HepG2 (cell line): ENCODE data around the gene CHST11. TPM values are rescaled to one million over a fixed set of nuclear protein-coding genes. Genes with fewer than 3 reads are reported as not detected.

Experiments
- ATAC-seq: fragments of 200-7000 bp; cut with Tn5 transposase; 3 replicates; pipeline ENCODE4 v1.9.1; 2020; ENCODE audit warnings: mild to moderate bottlenecking, moderate library complexity
- BruUV-seq: library from RNA; stranded (reverse); fragments of 400-500 nt; replicated peaks from 2 replicates; lab custom pipeline; 2021; lab: Mats Ljungman, UMichigan
- CTCF ChIA-PET: fragments of 300-600 bp; formaldehyde crosslinking; extraction: SDS; loops from one replicate; lab custom pipeline; 2021; ENCODE audit warnings: low total read pairs, inconsistent platforms, low intra/inter-chr PET ratio; lab: Yijun Ruan, JAX
- POLR2A ChIA-PET: fragments of 350-600 bp; sonication (Branson Sonifier 250); formaldehyde crosslinking; loops from one replicate; lab custom pipeline; 2020; ENCODE audit warnings: antibody characterized with exemption, inconsistent platforms; lab: Yijun Ruan, JAX
- DNase-seq: peaks from one replicate; pipeline ENCODE4 v3.0.0-alpha.2; 2015; ENCODE audit warnings: low spot score
- FAIRE-seq: peaks from 3 replicates; lab custom pipeline; 2011; peaks lifted over from hg19 to GRCh38; lab: Jason Lieb, UNC
- H2AFZ ChIP-seq: one replicate; pipeline ENCODE4 v1.6.1; 2011; ENCODE audit warnings: low read length, inconsistent platforms
- H3K27ac ChIP-seq: fragments of 300-600 bp; 3 replicates; pipeline ENCODE4 v1.8.0; 2011; ENCODE audit warnings: mixed run types, mild to moderate bottlenecking, mixed read lengths, low read length, inconsistent platforms; ENCODE audit not compliant: insufficient read depth; ENCODE audit errors: extremely low read length
- H3K27me3 ChIP-seq, 2 experiments: fragments of 200-600 bp in 1 of 2; 2 replicates in 1 of 2; 3 replicates in 1 of 2; pipeline versions ENCODE4 v1.6.0 to v1.8.0; 2011; ENCODE audit warnings: low read length in 2 of 2, mild to moderate bottlenecking in 2 of 2, moderate library complexity in 2 of 2, inconsistent platforms in 1 of 2; ENCODE audit not compliant: insufficient read depth in 2 of 2, control insufficient read depth in 1 of 2
- H3K36me3 ChIP-seq, 2 experiments: fragments of 200-600 bp in 1 of 2; replicated peaks in 1 of 2; 2 replicates in 1 of 2; 3 replicates in 1 of 2; pipeline versions ENCODE4 v1.5.1 to v1.8.0; 2011; ENCODE audit warnings: low read length in 2 of 2, inconsistent platforms in 1 of 2; ENCODE audit not compliant: insufficient read depth in 2 of 2, control insufficient read depth in 1 of 2
- H3K4me1 ChIP-seq: 2 replicates; pipeline ENCODE4 v1.5.1; 2012; ENCODE audit warnings: low read length, inconsistent platforms; ENCODE audit not compliant: insufficient read depth
- H3K4me2 ChIP-seq: 2 replicates; pipeline ENCODE4 v1.6.0; 2011; ENCODE audit warnings: low read depth, low read length, inconsistent platforms
- H3K4me3 ChIP-seq, 3 experiments: fragments of 200-600 bp in 1 of 3; sonication (generic), shearing (Covaris generic) in 1 of 3; replicated peaks in 1 of 3; 2 replicates each; pipeline ENCODE4 v1.5.1; 2011 to 2016; ENCODE audit warnings: low read length in 3 of 3, inconsistent platforms in 2 of 3, low read depth in 2 of 3, mild to moderate bottlenecking in 2 of 3, control low read depth in 1 of 3, mixed read lengths in 1 of 3; ENCODE audit not compliant: insufficient read depth in 1 of 3
- H3K79me2 ChIP-seq: one replicate; pipeline ENCODE4 v1.6.1; 2011; ENCODE audit warnings: low read length, inconsistent platforms; ENCODE audit not compliant: insufficient read depth
- H3K9ac ChIP-seq: 2 replicates; pipeline ENCODE4 v1.6.0; 2011; ENCODE audit warnings: mild to moderate bottlenecking, low read depth, low read length, inconsistent platforms; ENCODE audit not compliant: insufficient read depth
- H3K9me3 ChIP-seq: 2 replicates; pipeline ENCODE4 v1.5.1; 2012; ENCODE audit warnings: mild to moderate bottlenecking, low read length
- H4K20me1 ChIP-seq: 2 replicates; pipeline ENCODE4 v1.6.0; 2011; ENCODE audit warnings: inconsistent platforms, mild to moderate bottlenecking, low read length, moderate library complexity; ENCODE audit not compliant: insufficient read depth
- ATF4 ChIP-seq, 2 experiments: fragments of 450-650 bp in 1 of 2; sonication (generic) in 1 of 2; formaldehyde crosslinking; IDR thresholded peaks; 2 replicates each; pipeline versions ENCODE4 v1.5.0 to v1.8.0; 2020 to 2022; ENCODE audit warnings: mild to moderate bottlenecking in 1 of 2, missing genetic modification reagents in 1 of 2
- MTERF4 ChIP-seq: sonication (generic); formaldehyde crosslinking; IDR thresholded peaks from 2 replicates; pipeline ENCODE4 v1.8.0; 2023; ENCODE audit warnings: mild to moderate bottlenecking, missing genetic modification reagents
- NCOA2 ChIP-seq: sonication (generic); formaldehyde crosslinking; IDR thresholded peaks from 2 replicates; pipeline ENCODE4 v1.8.0; 2022; ENCODE audit warnings: inconsistent platforms
- NFE2 ChIP-seq: sonication (generic); formaldehyde crosslinking; IDR thresholded peaks from 2 replicates; pipeline ENCODE4 v1.4.0; 2020; ENCODE audit warnings: missing genetic modification reagents
- NR2C2 ChIP-seq: sonication (generic); formaldehyde crosslinking; IDR thresholded peaks from 2 replicates; pipeline ENCODE4 v1.4.0; 2020; ENCODE audit warnings: missing genetic modification reagents, mild to moderate bottlenecking, moderate library complexity, borderline replicate concordance
- TIGD3 ChIP-seq: sonication (generic); formaldehyde crosslinking; IDR thresholded peaks from 2 replicates; pipeline ENCODE4 v1.5.1; 2020; ENCODE audit warnings: mild to moderate bottlenecking, missing genetic modification reagents, borderline replicate concordance
- ZBTB3 ChIP-seq: sonication (generic); formaldehyde crosslinking; IDR thresholded peaks from 2 replicates; pipeline ENCODE4 v1.4.0; 2020; ENCODE audit warnings: low read depth, mild to moderate bottlenecking, moderate library complexity, missing genetic modification reagents, borderline replicate concordance
- ZNF274 ChIP-seq: sonication (generic); formaldehyde crosslinking; IDR thresholded peaks from 2 replicates; pipeline ENCODE4 v1.5.1; 2020; ENCODE audit warnings: mild to moderate bottlenecking, missing genetic modification reagents
- ZNF326 ChIP-seq: sonication (generic); formaldehyde crosslinking; IDR thresholded peaks from 2 replicates; pipeline ENCODE4 v1.4.0; 2020; ENCODE audit warnings: missing genetic modification reagents, borderline replicate concordance
- ZNF484 ChIP-seq: sonication (generic); formaldehyde crosslinking; IDR thresholded peaks from 2 replicates; pipeline ENCODE4 v1.5.1; 2020; ENCODE audit warnings: mild to moderate bottlenecking, low read depth, missing genetic modification reagents, borderline replicate concordance
- WGBS: methylation state at CpG from one replicate; pipeline ENCODE4 v1.1.6; 2017; ENCODE audit warnings: low lambda C conversion rate; 5-methylcytosine and 5-hydroxymethylcytosine counted together
- in situ Hi-C: cut with HindIII; loops from 2 replicates; pipeline ENCODE4 v1.10.0; 2017; ENCODE audit warnings: low pct_unique_long_range_greater_than_20kb; ENCODE audit not compliant: extremely low pct_ligation_motif_present
- intact Hi-C: fragments of 100-400 bp; cut with micrococcal nuclease; formaldehyde crosslinking; loops from one replicate; pipeline ENCODE4 v1.10.0; 2022; ENCODE audit not compliant: unreplicated experiment
- polyA plus RNA-seq, 8 experiments: library from polyadenylated mRNA; depleted of rRNA in 3 of 8; stranded (reverse) in 7 of 8; unstranded in 1 of 8; fragments of >200 nt; fragmentation: Illumina TruSeq in 4 of 8; extraction: Trizol in 4 of 8; gene quantifications; 2 replicates each; pipeline versions ENCODE4 v1.2.1 to v1.2.3, GENCODE V29; 2011 to 2016; ENCODE audit warnings: low read depth in 4 of 8, missing spikeins in 1 of 8, mixed read lengths in 1 of 8; ENCODE audit not compliant: insufficient read depth in 1 of 8
- total RNA-seq, 5 experiments: library from RNA; depleted of rRNA; stranded (reverse); fragments of >200 nt; fragmentation: Illumina TruSeq; extraction: Trizol; gene quantifications; 2 replicates each; pipeline ENCODE4 v1.2.3, GENCODE V29; 2016; ENCODE audit warnings: low read depth in 1 of 5

CHST11 gene
- total and polyA plus RNA-seq, 2 of the 13 experiments (the other 11 are each of a cell fraction or from before 2014, with no cell fraction given) = 0.15 TPM; not detected in 1

GRCh38 chr12:104599272-104600035 is 142.7 kb downstream of the CHST11 start:
- intact Hi-C loops = no loop called here
- in situ Hi-C loops = no loop called here
- H3K27ac ChIP-seq = no peak overlapping the region
- no peak overlapping the region for H2AFZ ChIP-seq
- H3K4me2 ChIP-seq = no peak overlapping the region
- no peaks in the 10 kb centered on the region for H4K20me1 ChIP-seq
- H3K4me3 ChIP-seq = no peak overlapping the region
- no peaks in the 10 kb centered on the region for H3K36me3 ChIP-seq
- H3K27me3 ChIP-seq = peaks cover 2 to 5% of the 10 kb centered on the region in 2 experiments; a peak in 2 of 5 replicates
- no peaks in the 10 kb centered on the region for H3K4me1 ChIP-seq
- ChIA-PET POLR2A (no interaction called here), CTCF (no interaction called here)
- FAIRE-seq (no peak), DNase-seq (no peak), ATAC-seq (no peak)
- TF ChIP-seq ATF4 (CRISPR knock-in tag; IDR thresholded peaks at IDR 0.05) = no peak
- no peak for TF ChIP-seq ZNF326
- no peak for TF ChIP-seq NCOA2 (CRISPR knock-in tag)
- TF ChIP-seq NR2C2 (CRISPR knock-in tag) = no peak
- TF ChIP-seq MTERF4 (CRISPR knock-in tag) = no peak
- TF ChIP-seq ZBTB3 = no peak
- TF ChIP-seq ZNF484 (CRISPR knock-in tag) = no peak
- no peak for TF ChIP-seq ZNF274 (CRISPR knock-in tag)
- TF ChIP-seq NFE2 (CRISPR knock-in tag) = no peak
- TF ChIP-seq TIGD3 (CRISPR knock-in tag) = no peak
- H3K9ac ChIP-seq = no peak overlapping the region
- no TSS peak for BruUV-seq
- H3K9me3 ChIP-seq = no peaks in the 10 kb centered on the region
- H3K79me2 ChIP-seq = no peaks in the 10 kb centered on the region
- 60% methylated on average over 16 of the region's 16 CpGs for WGBS
